A673 (cell line): ENCODE data around the gene ATXN10.

Source experiments
- EZH2 ChIP-seq: fragments of 200-600 bp; sonication (generic); IDR thresholded peaks from 2 replicates; pipeline ENCODE4 v1.6.1; 2017; ENCODE audit warnings: borderline replicate concordance, low read depth, mild to moderate bottlenecking, mixed read lengths, antibody characterized with exemption, low read length; ENCODE audit not compliant: poor library complexity, severe bottlenecking
- TF ChIP-seq, protein P1 (sequence below): fragments of 300-800, 200-600 bp; sonication (generic); conservative IDR thresholded peaks from 2 replicates; pipeline ENCODE4 v1.5.1; 2017; ENCODE audit warnings: low read depth, mild to moderate bottlenecking, antibody characterized with exemption, low read length, moderate library complexity, mixed read lengths

DNA sequence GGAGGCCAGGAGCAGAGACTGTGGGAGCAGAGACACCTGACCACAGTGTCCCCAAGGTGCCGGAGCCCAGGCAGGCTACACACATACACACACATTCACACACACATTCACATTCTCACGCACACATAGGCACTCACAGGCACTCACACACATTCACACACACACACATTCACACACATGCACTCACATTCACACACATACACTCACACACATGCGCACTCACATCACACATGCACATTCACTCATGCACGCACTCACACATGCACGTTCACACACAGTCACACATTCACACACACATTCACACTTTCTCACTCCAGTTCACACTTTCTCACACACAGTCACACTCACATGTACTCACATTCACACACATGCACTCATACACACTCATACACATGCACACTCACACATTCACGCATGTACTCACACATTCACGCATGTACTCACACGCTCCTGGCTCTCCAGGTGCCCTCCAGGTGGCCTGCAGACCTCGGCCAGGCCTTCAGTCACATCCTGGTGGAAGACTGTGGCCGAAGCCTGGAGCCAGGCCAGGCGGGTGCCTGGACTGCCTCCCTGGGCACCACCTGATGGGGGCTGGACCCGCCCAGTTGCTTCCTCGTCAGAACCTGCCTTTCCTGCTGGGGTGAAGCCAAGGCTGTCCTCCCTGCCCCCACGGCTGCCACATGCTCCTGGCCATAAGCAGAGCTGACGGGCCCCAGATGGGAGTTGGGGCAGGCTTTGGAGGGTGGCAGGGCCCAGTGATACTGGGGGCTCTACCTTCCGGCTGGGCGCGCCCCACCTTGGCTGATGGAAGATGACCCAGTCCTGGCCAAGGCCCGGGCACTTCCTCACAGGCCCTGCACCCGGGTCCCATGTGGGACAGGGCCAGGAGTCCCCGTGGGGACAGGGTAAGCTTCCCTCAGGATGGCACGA lies 215.8 kb downstream of the ATXN10 start:
- TF ChIP-seq, protein P1, sequence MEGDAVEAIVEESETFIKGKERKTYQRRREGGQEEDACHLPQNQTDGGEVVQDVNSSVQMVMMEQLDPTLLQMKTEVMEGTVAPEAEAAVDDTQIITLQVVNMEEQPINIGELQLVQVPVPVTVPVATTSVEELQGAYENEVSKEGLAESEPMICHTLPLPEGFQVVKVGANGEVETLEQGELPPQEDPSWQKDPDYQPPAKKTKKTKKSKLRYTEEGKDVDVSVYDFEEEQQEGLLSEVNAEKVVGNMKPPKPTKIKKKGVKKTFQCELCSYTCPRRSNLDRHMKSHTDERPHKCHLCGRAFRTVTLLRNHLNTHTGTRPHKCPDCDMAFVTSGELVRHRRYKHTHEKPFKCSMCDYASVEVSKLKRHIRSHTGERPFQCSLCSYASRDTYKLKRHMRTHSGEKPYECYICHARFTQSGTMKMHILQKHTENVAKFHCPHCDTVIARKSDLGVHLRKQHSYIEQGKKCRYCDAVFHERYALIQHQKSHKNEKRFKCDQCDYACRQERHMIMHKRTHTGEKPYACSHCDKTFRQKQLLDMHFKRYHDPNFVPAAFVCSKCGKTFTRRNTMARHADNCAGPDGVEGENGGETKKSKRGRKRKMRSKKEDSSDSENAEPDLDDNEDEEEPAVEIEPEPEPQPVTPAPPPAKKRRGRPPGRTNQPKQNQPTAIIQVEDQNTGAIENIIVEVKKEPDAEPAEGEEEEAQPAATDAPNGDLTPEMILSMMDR: no peak
- TF ChIP-seq EZH2: no peak
